Liver (tissue), 3 donors: ENCODE results near the gene CLCN2.

Experiments
- EGR1 ChIP-seq, 2 donors: IDR thresholded peaks; 2 replicates each; pipeline ENCODE4 v1.6.1; 2016 to 2018; ENCODE audit warnings: antibody characterized with exemption in 2 of 2, low read depth in 2 of 2
- FOXA2 ChIP-seq: IDR thresholded peaks from 2 replicates; pipeline ENCODE4 v1.6.1; 2016; ENCODE audit warnings: antibody characterized with exemption
- GABPA ChIP-seq, 2 donors: IDR thresholded peaks in 1 of 2; conservative IDR thresholded peaks in 1 of 2; 2 replicates each; pipeline ENCODE4 v1.6.1; 2016; ENCODE audit warnings: antibody characterized with exemption in 2 of 2, mild to moderate bottlenecking in 1 of 2, moderate library complexity in 1 of 2
- HNF4A ChIP-seq, 2 donors: conservative IDR thresholded peaks; 2 replicates each; pipeline ENCODE4 v1.6.1; 2016; ENCODE audit warnings: antibody characterized with exemption in 2 of 2, mild to moderate bottlenecking in 2 of 2
- HNF4G ChIP-seq: IDR thresholded peaks from 2 replicates; pipeline ENCODE4 v1.6.1; 2016; ENCODE audit warnings: antibody characterized with exemption
- MAX ChIP-seq: IDR thresholded peaks from 2 replicates; pipeline ENCODE4 v1.6.1; 2016; ENCODE audit warnings: antibody characterized with exemption
- NR2F2 ChIP-seq: IDR thresholded peaks from 2 replicates; pipeline ENCODE4 v1.6.1; 2016; ENCODE audit warnings: antibody characterized with exemption
- RAD21 ChIP-seq, 2 donors: IDR thresholded peaks; 2 replicates each; pipeline ENCODE4 v1.6.1; 2016; ENCODE audit warnings: antibody characterized with exemption in 2 of 2, mild to moderate bottlenecking in 2 of 2
- REST ChIP-seq: IDR thresholded peaks from 2 replicates; pipeline ENCODE4 v1.6.1; 2016; ENCODE audit warnings: antibody characterized with exemption, mild to moderate bottlenecking
- SP1 ChIP-seq: IDR thresholded peaks from 2 replicates; pipeline ENCODE4 v1.6.1; 2018; ENCODE audit warnings: antibody characterized with exemption, mild to moderate bottlenecking
- YY1 ChIP-seq: IDR thresholded peaks from 2 replicates; pipeline ENCODE4 v1.6.1; 2016; ENCODE audit warnings: antibody characterized with exemption, mild to moderate bottlenecking
- ZBTB33 ChIP-seq: IDR thresholded peaks from 2 replicates; pipeline ENCODE4 v1.6.1; 2016; ENCODE audit warnings: antibody characterized with exemption
- TF ChIP-seq, protein P1 (sequence below): IDR thresholded peaks from 2 replicates; pipeline ENCODE4 v1.6.1; 2016; ENCODE audit warnings: antibody characterized with exemption
- TF ChIP-seq, protein P2 (sequence below): fragments of 150-350 bp; IDR thresholded peaks from 2 replicates; pipeline ENCODE4 v1.5.1; 2017; ENCODE audit warnings: improper control_type of control experiment, low read depth, low read length; ENCODE audit not compliant: missing input control
- donor health status: healthy.
- donor health status: healthy.

GRCh38 chr3:184372911-184373310 is 11.5 kb upstream of the CLCN2 start:
- no peak for TF ChIP-seq NR2F2
- TF ChIP-seq, protein P1, sequence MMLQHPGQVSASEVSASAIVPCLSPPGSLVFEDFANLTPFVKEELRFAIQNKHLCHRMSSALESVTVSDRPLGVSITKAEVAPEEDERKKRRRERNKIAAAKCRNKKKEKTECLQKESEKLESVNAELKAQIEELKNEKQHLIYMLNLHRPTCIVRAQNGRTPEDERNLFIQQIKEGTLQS: no peak
- TF ChIP-seq HNF4G: no peak
- TF ChIP-seq, protein P2, sequence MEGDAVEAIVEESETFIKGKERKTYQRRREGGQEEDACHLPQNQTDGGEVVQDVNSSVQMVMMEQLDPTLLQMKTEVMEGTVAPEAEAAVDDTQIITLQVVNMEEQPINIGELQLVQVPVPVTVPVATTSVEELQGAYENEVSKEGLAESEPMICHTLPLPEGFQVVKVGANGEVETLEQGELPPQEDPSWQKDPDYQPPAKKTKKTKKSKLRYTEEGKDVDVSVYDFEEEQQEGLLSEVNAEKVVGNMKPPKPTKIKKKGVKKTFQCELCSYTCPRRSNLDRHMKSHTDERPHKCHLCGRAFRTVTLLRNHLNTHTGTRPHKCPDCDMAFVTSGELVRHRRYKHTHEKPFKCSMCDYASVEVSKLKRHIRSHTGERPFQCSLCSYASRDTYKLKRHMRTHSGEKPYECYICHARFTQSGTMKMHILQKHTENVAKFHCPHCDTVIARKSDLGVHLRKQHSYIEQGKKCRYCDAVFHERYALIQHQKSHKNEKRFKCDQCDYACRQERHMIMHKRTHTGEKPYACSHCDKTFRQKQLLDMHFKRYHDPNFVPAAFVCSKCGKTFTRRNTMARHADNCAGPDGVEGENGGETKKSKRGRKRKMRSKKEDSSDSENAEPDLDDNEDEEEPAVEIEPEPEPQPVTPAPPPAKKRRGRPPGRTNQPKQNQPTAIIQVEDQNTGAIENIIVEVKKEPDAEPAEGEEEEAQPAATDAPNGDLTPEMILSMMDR: no peak
- TF ChIP-seq MAX: no peak
- TF ChIP-seq GABPA (IDR thresholded peaks at IDR 0.05 in 1 of 2, conservative IDR thresholded peaks at IDR 0.05 in 1 of 2): no peak
- TF ChIP-seq HNF4A (conservative IDR thresholded peaks at IDR 0.05): no peak
- no peak for TF ChIP-seq EGR1 (IDR thresholded peaks at IDR 0.05; ENCODE audit: low read depth in 2 of 2)
- TF ChIP-seq ZBTB33: no peak
- TF ChIP-seq FOXA2: no peak
- TF ChIP-seq REST: no peak
- no peak for TF ChIP-seq SP1
- TF ChIP-seq RAD21 (IDR thresholded peaks at IDR 0.05): no peak
- no peak for TF ChIP-seq YY1
